Activated CD8-positive, alpha-beta memory T cell treated with anti-CD3 and anti-CD28 coated beads, Interleukin-2, amount 50 U/mL, for 1 hour (primary cell): Measurements from ENCODE around the gene ERAP2.

Experiments
- DNase-seq: peaks from one replicate; pipeline ENCODE4 v3.0.0-alpha.2; 2020; ENCODE audit errors: extremely low read depth

Gene ERAP2

GRCh38 chr5:96962540-96962991, 86.3 kb downstream of the ERAP2 start:
- no peak for DNase-seq

- no peak for DNase-seq
Observed at GRCh38 chr5:96963267-96963666, 87.0 kb downstream of the ERAP2 start.

- no peak for DNase-seq
Observed at GRCh38 chr5:96966801-96967200, 90.5 kb downstream of the ERAP2 start.

GRCh38 chr5:96967400-96967799, 91.1 kb downstream of the ERAP2 start:
- DNase-seq, result no peak

GRCh38 chr5:96968074-96968473, 91.8 kb downstream of the ERAP2 start:
- no peak for DNase-seq

- DNase-seq, result no peak
Observed at GRCh38 chr5:96968614-96969013, 92.3 kb downstream of the ERAP2 start.
